NCI-H1092 (cell line): Measurements from ENCODE around the gene AMY1B.
"Not testable (repeated sequence)": the region's sequence is repeated elsewhere in the genome, so short reads cannot be mapped to it uniquely, and the experiment has no call there.

Source experiments
- DNase-seq: peaks from one replicate; lab custom pipeline; 2025; lab: John Stamatoyannopoulos, UW

Gene AMY1B

DNA sequence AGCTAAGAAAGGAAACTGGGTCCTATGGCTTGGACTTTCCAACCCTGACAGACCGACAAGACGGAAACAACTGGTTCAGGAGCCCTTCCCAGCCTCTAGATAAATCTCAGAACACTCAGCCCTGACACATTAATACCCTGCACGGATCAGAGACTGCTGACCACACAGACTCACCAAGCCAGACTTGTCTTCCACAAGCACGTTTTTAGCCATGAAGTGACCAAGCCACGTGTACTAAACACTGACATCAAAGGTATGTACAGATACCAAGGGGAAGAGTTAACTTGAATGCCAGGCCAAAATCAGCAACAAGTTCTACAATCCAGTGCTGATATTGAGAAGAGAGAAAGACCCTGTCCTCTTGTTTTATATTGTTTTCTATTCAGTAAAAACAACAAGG, at the start of gene AMY1B:
TSS of gene AMY1B (minus strand) at position 101 of the 400 bp plus-strand sequence. CDS start 571 bp downstream, outside the sequence.
- not testable (repeated sequence) for DNase-seq

DNA sequence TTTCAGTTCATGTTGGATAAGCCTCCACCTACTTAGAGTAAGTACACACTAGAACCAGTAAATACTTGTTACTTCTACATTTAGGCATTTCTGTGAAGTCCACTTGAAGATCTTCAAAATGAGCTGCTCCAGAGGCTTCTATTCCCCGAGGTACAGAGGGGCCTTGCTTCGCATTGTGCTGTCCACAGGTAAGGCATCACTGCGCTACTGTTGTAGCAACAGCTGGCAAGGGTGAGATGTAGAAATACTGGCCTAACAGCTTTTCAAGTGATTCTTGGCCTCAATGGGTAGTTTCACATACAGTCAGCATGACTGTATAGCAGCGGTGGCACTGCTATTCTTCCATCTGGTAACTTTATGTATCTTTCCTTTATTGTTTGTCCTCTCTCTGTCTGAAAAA, 49.0 kb upstream of the AMY1B start:
- DNase-seq, result not testable (repeated sequence)

DNA sequence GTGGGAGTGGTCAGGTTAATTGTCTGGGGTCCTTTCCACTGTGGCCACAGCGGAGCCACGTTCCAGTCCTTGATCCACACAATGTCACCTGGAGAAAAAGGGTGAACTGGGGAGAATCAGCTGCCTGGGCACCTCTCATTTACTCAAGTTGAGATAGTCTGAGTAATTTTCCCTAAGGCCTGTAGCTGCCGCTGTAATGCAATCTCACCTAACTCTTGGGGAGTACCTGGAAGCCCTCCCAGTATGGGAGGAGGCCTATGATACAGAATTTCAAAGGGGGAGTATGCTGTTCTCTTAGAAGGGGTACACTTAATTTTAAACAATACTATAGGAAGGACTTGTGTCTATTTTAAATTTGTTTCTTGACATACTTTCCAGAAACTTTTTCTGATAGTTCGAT, 48.4 kb upstream of the AMY1B start:
- DNase-seq, result not testable (repeated sequence)

DNA sequence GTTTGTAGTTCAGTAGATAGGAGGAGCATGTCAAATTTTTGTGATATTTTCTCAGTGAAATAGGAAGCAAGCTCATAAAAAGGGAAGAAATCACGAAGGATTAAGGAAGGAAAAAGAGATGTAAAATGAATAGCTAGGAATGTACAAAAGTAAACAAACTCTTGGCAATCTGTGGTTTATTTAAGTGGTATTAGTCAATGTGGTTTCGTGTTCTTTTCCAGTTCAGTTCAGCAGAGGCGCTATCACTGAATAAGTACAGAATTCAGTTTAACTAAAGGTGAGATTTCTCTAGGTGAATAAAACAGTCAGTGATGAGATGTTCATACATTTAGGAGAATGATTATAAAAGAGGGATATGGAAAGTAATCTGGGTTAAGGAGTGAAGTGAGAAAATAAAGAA, 42.0 kb upstream of the AMY1B start:
- not testable (repeated sequence) for DNase-seq

DNA sequence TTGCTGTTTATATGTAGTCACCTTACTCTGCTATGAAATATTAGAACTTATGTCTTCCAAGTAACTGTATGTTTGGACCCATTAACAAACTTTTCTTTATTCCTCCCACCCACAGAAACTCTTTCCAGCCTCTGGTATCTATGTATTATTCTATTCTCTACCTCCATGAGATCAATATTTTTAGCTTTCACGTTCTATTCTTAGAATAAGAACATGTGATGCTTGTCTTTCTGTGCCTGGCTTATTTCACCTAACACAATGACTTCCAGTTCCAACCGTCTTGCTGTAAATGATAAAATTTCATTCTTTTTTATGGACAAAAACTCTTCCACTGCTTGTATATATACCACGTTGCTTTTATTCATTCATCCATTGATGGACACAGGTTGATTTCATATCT, 39.3 kb upstream of the AMY1B start:
- not testable (repeated sequence) for DNase-seq

DNA sequence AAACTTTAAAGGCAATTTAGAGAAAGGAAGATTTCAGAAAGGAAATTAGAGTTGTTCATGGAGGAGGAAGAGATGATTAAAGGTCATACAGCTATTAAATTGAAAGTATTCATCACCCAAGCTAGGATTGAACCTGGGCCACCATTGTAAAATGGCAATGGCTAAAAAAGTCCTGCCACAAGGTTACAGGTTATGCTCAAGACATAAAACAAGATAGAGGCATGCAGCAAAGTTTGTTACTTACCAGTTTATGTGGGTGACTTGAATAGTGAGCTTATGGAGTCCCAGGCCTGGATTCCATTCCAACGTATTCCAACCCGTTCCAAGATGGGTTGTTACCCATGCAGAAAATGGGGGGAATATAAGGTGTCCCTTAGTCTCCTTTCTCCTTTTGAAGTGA, 25.5 kb upstream of the AMY1B start:
- DNase-seq, result not testable (repeated sequence)

DNA sequence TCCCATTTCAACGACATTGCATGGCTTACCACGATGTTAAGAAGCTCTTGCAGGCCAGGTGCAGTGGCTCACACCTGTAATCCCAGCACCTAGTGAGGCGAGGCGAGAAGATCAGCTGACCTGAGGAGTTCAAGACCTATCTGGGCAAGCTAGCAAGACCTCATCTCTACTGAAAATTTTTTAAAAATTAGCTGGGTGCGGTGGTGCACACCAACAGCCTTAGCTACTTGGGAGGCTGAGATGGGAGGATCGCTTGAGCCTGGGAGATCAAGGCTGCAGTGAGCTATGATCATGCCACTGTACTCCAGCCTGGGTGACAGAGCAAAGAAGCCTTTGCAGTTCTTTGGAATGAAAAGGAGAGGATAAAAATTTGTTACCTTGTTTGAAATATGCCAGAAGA, 21.4 kb upstream of the AMY1B start:
- not testable (repeated sequence) for DNase-seq

DNA sequence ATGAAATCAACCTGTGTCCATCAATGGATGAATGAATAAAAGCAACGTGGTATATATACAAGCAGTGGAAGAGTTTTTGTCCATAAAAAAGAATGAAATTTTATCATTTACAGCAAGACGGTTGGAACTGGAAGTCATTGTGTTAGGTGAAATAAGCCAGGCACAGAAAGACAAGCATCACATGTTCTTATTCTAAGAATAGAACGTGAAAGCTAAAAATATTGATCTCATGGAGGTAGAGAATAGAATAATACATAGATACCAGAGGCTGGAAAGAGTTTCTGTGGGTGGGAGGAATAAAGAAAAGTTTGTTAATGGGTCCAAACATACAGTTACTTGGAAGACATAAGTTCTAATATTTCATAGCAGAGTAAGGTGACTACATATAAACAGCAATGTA, 14.4 kb upstream of the AMY1B start:
- not testable (repeated sequence) for DNase-seq

DNA sequence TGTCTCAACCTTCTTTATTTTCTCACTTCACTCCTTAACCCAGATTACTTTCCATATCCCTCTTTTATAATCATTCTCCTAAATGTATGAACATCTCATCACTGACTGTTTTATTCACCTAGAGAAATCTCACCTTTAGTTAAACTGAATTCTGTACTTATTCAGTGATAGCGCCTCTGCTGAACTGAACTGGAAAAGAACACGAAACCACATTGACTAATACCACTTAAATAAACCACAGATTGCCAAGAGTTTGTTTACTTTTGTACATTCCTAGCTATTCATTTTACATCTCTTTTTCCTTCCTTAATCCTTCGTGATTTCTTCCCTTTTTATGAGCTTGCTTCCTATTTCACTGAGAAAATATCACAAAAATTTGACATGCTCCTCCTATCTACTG, 11.7 kb upstream of the AMY1B start:
- not testable (repeated sequence) for DNase-seq

DNA sequence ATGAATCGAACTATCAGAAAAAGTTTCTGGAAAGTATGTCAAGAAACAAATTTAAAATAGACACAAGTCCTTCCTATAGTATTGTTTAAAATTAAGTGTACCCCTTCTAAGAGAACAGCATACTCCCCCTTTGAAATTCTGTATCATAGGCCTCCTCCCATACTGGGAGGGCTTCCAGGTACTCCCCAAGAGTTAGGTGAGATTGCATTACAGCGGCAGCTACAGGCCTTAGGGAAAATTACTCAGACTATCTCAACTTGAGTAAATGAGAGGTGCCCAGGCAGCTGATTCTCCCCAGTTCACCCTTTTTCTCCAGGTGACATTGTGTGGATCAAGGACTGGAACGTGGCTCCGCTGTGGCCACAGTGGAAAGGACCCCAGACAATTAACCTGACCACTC, 5.2 kb upstream of the AMY1B start:
- not testable (repeated sequence) for DNase-seq

DNA sequence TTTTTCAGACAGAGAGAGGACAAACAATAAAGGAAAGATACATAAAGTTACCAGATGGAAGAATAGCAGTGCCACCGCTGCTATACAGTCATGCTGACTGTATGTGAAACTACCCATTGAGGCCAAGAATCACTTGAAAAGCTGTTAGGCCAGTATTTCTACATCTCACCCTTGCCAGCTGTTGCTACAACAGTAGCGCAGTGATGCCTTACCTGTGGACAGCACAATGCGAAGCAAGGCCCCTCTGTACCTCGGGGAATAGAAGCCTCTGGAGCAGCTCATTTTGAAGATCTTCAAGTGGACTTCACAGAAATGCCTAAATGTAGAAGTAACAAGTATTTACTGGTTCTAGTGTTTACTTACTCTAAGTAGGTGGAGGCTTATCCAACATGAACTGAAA, 4.7 kb upstream of the AMY1B start:
- not testable (repeated sequence) for DNase-seq

DNA sequence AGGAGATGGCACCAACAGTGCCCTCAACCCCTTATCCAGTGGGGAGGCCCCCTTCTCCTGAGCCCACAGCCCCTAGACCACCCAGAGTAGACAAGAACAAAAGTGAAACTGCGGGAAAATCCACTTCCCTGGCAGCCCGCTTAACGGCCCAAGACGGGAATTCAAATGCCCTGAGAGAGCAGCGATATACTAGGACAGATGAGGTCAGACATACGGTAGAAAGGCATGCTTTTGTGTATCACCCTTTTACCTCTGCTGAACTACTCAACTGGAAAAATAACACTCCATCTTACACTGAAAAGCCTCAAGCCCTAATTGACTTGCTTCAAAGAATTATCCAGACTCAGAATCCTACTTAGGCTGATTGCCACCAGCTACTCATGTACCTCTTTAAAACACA, 1.4 kb upstream of the AMY1B start:
- not testable (repeated sequence) for DNase-seq

DNA sequence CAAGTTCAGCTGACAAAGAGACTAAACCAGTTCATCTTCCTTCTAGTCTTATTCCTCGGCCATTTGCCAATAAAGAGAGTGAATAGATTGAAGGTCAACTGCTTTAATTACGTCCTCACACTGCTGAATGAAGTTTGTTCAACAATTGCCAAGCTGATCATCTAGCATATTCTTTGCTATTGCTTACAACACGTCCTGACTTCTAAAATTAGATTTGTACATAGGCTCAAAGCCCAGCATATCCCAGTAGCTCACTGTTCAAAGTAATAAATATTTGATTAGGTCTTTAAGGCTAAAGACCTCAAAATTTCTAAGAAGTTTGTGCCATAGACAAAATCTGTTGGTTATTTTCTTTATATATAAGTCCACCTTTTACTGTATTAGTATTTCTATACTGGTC, 19.7 kb downstream of the AMY1B start:
- not testable (repeated sequence) for DNase-seq

DNA sequence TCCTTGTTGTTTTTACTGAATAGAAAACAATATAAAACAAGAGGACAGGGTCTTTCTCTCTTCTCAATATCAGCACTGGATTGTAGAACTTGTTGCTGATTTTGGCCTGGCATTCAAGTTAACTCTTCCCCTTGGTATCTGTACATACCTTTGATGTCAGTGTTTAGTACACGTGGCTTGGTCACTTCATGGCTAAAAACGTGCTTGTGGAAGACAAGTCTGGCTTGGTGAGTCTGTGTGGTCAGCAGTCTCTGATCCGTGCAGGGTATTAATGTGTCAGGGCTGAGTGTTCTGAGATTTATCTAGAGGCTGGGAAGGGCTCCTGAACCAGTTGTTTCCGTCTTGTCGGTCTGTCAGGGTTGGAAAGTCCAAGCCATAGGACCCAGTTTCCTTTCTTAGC, 40.5 kb downstream of the AMY1B start, which contains the start of gene AMY1A:
TSS of gene AMY1A (plus strand) at position 301 of the 400 bp plus-strand sequence. CDS start 571 bp downstream, outside the sequence.
- not testable (repeated sequence) for DNase-seq

DNA sequence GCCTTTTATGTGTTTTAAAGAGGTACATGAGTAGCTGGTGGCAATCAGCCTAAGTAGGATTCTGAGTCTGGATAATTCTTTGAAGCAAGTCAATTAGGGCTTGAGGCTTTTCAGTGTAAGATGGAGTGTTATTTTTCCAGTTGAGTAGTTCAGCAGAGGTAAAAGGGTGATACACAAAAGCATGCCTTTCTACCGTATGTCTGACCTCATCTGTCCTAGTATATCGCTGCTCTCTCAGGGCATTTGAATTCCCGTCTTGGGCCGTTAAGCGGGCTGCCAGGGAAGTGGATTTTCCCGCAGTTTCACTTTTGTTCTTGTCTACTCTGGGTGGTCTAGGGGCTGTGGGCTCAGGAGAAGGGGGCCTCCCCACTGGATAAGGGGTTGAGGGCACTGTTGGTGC, 41.9 kb downstream of the AMY1B start:
- not testable (repeated sequence) for DNase-seq

DNA sequence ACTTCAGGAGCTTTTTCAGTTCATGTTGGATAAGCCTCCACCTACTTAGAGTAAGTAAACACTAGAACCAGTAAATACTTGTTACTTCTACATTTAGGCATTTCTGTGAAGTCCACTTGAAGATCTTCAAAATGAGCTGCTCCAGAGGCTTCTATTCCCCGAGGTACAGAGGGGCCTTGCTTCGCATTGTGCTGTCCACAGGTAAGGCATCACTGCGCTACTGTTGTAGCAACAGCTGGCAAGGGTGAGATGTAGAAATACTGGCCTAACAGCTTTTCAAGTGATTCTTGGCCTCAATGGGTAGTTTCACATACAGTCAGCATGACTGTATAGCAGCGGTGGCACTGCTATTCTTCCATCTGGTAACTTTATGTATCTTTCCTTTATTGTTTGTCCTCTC, 45.1 kb downstream of the AMY1B start:
- DNase-seq, result not testable (repeated sequence)

DNA sequence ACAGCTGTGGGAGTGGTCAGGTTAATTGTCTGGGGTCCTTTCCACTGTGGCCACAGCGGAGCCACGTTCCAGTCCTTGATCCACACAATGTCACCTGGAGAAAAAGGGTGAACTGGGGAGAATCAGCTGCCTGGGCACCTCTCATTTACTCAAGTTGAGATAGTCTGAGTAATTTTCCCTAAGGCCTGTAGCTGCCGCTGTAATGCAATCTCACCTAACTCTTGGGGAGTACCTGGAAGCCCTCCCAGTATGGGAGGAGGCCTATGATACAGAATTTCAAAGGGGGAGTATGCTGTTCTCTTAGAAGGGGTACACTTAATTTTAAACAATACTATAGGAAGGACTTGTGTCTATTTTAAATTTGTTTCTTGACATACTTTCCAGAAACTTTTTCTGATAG, 45.7 kb downstream of the AMY1B start:
- DNase-seq, result not testable (repeated sequence)

DNA sequence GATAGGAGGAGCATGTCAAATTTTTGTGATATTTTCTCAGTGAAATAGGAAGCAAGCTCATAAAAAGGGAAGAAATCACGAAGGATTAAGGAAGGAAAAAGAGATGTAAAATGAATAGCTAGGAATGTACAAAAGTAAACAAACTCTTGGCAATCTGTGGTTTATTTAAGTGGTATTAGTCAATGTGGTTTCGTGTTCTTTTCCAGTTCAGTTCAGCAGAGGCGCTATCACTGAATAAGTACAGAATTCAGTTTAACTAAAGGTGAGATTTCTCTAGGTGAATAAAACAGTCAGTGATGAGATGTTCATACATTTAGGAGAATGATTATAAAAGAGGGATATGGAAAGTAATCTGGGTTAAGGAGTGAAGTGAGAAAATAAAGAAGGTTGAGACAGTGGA, 52.1 kb downstream of the AMY1B start:
- DNase-seq, result not testable (repeated sequence)

DNA sequence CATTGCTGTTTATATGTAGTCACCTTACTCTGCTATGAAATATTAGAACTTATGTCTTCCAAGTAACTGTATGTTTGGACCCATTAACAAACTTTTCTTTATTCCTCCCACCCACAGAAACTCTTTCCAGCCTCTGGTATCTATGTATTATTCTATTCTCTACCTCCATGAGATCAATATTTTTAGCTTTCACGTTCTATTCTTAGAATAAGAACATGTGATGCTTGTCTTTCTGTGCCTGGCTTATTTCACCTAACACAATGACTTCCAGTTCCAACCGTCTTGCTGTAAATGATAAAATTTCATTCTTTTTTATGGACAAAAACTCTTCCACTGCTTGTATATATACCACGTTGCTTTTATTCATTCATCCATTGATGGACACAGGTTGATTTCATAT, 54.8 kb downstream of the AMY1B start:
- DNase-seq, result not testable (repeated sequence)
